ENCODE data around the gene PLRG1. TPM values are rescaled to one million over a fixed set of nuclear protein-coding genes. Genes with fewer than 3 reads are reported as not detected.

The PLRG1 gene
- total RNA-seq, 4 donors from 2014 or later = 22.5 to 48.2 (median 42.9) TPM

DNA sequence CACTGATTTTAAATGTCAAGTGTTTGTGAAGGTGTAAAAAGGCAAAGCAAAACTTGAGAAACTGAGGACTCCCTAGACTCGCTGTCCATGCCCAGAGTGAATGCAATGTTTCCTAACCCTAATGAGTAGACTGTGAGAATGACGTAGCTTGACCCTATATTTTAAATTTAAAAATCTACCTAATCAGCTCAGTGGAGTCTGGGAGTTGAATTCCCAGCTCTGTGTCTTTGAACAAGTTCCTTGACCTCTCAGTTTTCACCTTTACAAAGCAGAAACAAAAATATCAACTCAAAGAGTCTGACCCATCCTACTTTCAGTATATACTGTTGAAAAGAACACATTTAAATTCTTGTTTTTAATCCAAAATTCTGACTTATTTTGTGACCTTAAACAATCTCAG is 38.0 kb upstream of the PLRG1 start:
- intact Hi-C loops (cut with DNase I; ENCODE audit: low total_unique reads) = no loop called here

DNA sequence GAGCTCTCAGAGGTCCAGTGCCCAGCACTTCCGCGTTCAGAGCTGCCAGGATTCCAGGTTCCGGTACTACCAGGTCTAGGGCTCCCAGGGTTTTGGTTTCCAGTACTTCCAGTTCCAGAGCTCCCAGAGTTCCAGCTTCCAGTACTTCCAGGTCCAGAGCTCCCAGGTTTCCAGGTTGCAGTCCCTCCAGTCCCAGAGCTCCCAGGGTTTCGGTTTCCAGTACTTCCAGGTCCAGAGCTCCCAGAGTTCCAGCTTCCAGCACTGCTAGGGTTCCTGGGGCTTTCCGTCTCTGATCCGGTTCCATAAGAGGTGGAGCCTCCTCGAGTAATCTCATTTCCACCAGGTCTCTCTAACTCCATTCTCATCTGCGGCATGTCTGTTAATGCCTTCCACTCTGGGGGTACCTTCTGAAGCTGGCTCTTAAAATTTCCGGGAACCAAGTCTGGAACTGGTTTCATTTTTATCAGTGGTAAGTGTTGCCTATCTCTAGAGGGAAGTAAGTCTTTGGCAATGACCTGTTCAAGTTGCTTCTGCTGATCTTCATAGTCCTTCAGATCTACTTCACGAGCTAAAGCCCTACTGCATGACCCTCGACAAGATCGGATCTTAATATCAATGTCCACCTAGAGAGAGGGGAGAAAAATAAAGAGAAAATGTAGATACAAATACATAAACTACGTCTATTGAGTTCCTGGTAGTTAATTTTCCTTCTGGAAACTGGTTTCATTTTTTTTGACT is 36.3 kb upstream of the PLRG1 start:
- WGBS, 2 donors (ENCODE audit: low coverage in 1 of 2) = 86 to 88% methylated on average over 8 to 13 of the region's 13 CpGs

More for the DNA sequence above, 38.0 kb upstream of the PLRG1 start:
- DNase-seq = no peak
- Histone ChIP-seq H3K4me3 (no peak overlapping the region), H3K4me1 (peaks cover 0 to 6% (median 0%) of the 10 kb centered on the region in 4 donors), H3K9me3 (no peaks in the 10 kb centered on the region), H3K27me3 (no peaks in the 10 kb centered on the region), H3K27ac (no peak overlapping the region), H3K36me3 (no peaks in the 10 kb centered on the region)
- in situ Hi-C loops (cut with MboI; ENCODE audit: low pct_ligation_motif_present in 1 of 4, low pct_unique_long_range_greater_than_20kb in 1 of 4, low sequenced_read_pairs in 3 of 4) = no loop called here
- 73 to 96% methylated on average over 2 of the region's 2 CpGs for WGBS, 2 donors (ENCODE audit: low coverage in 1 of 2)
- TF ChIP-seq POLR2A (IDR thresholded peaks at IDR 0.05) = no peak
- TF ChIP-seq EP300 (IDR thresholded peaks at IDR 0.05; ENCODE audit: low read depth) = no peak
- no peak for TF ChIP-seq POLR2AphosphoS5 (IDR thresholded peaks at IDR 0.05)
- TF ChIP-seq, protein P1, sequence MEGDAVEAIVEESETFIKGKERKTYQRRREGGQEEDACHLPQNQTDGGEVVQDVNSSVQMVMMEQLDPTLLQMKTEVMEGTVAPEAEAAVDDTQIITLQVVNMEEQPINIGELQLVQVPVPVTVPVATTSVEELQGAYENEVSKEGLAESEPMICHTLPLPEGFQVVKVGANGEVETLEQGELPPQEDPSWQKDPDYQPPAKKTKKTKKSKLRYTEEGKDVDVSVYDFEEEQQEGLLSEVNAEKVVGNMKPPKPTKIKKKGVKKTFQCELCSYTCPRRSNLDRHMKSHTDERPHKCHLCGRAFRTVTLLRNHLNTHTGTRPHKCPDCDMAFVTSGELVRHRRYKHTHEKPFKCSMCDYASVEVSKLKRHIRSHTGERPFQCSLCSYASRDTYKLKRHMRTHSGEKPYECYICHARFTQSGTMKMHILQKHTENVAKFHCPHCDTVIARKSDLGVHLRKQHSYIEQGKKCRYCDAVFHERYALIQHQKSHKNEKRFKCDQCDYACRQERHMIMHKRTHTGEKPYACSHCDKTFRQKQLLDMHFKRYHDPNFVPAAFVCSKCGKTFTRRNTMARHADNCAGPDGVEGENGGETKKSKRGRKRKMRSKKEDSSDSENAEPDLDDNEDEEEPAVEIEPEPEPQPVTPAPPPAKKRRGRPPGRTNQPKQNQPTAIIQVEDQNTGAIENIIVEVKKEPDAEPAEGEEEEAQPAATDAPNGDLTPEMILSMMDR (IDR thresholded peaks at IDR 0.05) = no peak

DNA sequence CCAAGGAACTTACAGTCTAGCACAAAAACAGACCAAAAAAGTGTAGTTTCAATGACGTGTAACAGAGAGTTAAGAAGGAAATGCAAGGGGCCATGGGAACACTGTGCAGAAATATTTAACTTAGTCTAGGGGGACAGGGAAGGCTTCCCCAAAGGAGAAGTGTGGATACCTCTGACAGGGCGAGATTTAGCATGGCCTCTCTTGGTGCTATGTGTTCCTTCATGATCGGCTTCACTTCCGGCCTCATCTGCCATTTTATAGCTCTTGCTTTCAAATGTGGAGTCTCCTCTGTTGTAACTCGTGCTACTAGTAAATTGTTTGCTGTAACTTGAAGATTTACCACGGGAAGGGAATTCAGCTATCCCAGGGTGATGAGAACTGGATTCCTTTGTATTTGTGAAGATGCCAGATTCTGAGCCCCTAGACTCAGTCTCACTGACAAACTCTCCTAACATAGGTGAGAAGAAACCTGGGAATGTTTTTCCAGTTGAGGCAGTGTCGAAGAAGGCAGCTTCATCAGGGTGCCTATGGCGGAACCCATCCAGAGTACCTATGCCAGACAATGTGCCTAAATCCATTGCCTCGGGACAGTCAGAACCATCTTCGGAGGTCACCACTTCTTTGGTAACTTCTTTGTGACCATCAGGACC is 35.3 kb upstream of the PLRG1 start:
- no peak overlapping the region for H3K4me3 ChIP-seq
- no peak for DNase-seq
- in situ Hi-C loops (cut with MboI; ENCODE audit: low pct_ligation_motif_present in 1 of 4, low pct_unique_long_range_greater_than_20kb in 1 of 4, low sequenced_read_pairs in 3 of 4) = no loop called here
- intact Hi-C loops (cut with DNase I; ENCODE audit: low total_unique reads) = no loop called here
- no peak for TF ChIP-seq POLR2A (IDR thresholded peaks at IDR 0.05)
- TF ChIP-seq EP300 (IDR thresholded peaks at IDR 0.05; ENCODE audit: low read depth) = no peak
- no peak for TF ChIP-seq POLR2AphosphoS5 (IDR thresholded peaks at IDR 0.05)
- TF ChIP-seq, protein P1 (IDR thresholded peaks at IDR 0.05) = no peak
- H3K4me1 ChIP-seq = no peaks in the 10 kb centered on the region
- H3K27ac ChIP-seq = no peak overlapping the region
- WGBS, 2 donors (ENCODE audit: low coverage in 1 of 2) = 83 to 87% methylated on average over 7 to 10 of the region's 10 CpGs
- H3K9me3 ChIP-seq = no peaks in the 10 kb centered on the region
- H3K27me3 ChIP-seq = no peaks in the 10 kb centered on the region
- H3K36me3 ChIP-seq = no peaks in the 10 kb centered on the region

More for the DNA sequence above, 36.3 kb upstream of the PLRG1 start:
- TF ChIP-seq POLR2A (IDR thresholded peaks at IDR 0.05) (no peak), POLR2AphosphoS5 (IDR thresholded peaks at IDR 0.05) (no peak), EP300 (IDR thresholded peaks at IDR 0.05; ENCODE audit: low read depth) (no peak)
- TF ChIP-seq, protein P1 (IDR thresholded peaks at IDR 0.05) = no peak
- in situ Hi-C loops (cut with MboI; ENCODE audit: low pct_ligation_motif_present in 1 of 4, low pct_unique_long_range_greater_than_20kb in 1 of 4, low sequenced_read_pairs in 3 of 4) (no loop called here), intact Hi-C loops (cut with DNase I; ENCODE audit: low total_unique reads) (no loop called here)
- H3K4me1 ChIP-seq = peaks cover 0 to 6% (median 0%) of the 10 kb centered on the region in 4 donors
- H3K27ac ChIP-seq = no peak overlapping the region
- DNase-seq = no peak
- H3K4me3 ChIP-seq = no peak overlapping the region
- no peaks in the 10 kb centered on the region for H3K9me3 ChIP-seq
- no peaks in the 10 kb centered on the region for H3K36me3 ChIP-seq
- H3K27me3 ChIP-seq = no peaks in the 10 kb centered on the region

DNA sequence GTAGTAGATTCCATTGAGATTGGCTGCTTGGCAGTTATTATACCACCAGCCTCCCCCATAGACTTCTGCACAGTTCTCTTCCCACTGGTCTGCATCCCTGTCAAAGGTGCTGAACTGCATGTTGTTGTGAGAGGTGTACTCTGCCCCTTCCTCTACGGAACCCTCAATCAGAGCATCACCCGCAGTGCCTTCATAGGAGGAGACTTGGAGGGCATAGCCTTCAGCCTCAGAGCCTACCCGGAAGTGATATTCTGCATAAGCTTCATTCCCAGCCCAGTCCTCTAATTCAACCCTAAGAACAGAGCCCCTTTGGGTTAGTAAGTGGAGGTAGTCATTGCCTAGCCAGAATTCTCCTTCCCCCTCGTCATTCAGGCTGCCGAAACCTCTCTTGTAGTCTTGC is 34.1 kb upstream of the PLRG1 start:
- 91% methylated on average over 5 of the region's 5 CpGs; no CpG with 5 or more reads in 1 of the 2 donors for WGBS, 2 donors (ENCODE audit: low coverage in 1 of 2)
- in situ Hi-C loops (cut with MboI; ENCODE audit: low pct_ligation_motif_present in 1 of 4, low pct_unique_long_range_greater_than_20kb in 1 of 4, low sequenced_read_pairs in 3 of 4) (no loop called here), intact Hi-C loops (cut with DNase I; ENCODE audit: low total_unique reads) (no loop called here)
- DNase-seq = no peak
- H3K4me1 ChIP-seq = no peaks in the 10 kb centered on the region
- TF ChIP-seq POLR2A (IDR thresholded peaks at IDR 0.05) (no peak), POLR2AphosphoS5 (IDR thresholded peaks at IDR 0.05) (no peak), EP300 (IDR thresholded peaks at IDR 0.05; ENCODE audit: low read depth) (no peak)
- TF ChIP-seq, protein P1 (IDR thresholded peaks at IDR 0.05) = no peak
- H3K27me3 ChIP-seq = no peaks in the 10 kb centered on the region
- no peaks in the 10 kb centered on the region for H3K9me3 ChIP-seq
- H3K27ac ChIP-seq = no peak overlapping the region
- H3K36me3 ChIP-seq = no peaks in the 10 kb centered on the region
- H3K4me3 ChIP-seq = no peak overlapping the region

Data from transverse colon (tissue), 4 donors.